Measurements from ENCODE around the gene PDE11A. TPM values are rescaled to one million over a fixed set of nuclear protein-coding genes. Genes with fewer than 3 reads are reported as not detected.

Gene PDE11A
- total and polyA plus RNA-seq, 2 of the 8 experiments (the other 6 are each of a cell fraction or from before 2014, with no cell fraction given), result 0.19 to 0.23 TPM

DNA sequence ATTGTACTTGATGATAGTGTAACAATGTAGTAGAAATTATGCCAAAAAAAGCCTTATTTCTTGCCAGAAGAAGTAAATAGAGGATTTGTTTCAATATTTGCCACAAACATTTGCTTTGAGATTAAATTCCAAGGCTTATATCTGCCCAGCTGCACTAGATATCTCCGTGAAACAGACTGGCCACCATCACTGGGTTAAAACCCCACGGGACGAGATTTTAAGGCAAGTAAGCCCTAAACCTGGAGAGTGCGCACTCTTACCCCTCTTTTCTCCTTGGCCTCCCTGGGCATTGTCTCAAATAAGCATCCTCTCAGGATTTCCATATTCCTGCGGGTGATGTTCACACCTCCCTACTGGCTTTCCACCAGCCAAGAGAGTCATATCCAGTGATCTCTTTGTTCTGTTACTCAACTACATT, 345.6 kb downstream of the PDE11A start (continued):
- TF ChIP-seq, protein P1, sequence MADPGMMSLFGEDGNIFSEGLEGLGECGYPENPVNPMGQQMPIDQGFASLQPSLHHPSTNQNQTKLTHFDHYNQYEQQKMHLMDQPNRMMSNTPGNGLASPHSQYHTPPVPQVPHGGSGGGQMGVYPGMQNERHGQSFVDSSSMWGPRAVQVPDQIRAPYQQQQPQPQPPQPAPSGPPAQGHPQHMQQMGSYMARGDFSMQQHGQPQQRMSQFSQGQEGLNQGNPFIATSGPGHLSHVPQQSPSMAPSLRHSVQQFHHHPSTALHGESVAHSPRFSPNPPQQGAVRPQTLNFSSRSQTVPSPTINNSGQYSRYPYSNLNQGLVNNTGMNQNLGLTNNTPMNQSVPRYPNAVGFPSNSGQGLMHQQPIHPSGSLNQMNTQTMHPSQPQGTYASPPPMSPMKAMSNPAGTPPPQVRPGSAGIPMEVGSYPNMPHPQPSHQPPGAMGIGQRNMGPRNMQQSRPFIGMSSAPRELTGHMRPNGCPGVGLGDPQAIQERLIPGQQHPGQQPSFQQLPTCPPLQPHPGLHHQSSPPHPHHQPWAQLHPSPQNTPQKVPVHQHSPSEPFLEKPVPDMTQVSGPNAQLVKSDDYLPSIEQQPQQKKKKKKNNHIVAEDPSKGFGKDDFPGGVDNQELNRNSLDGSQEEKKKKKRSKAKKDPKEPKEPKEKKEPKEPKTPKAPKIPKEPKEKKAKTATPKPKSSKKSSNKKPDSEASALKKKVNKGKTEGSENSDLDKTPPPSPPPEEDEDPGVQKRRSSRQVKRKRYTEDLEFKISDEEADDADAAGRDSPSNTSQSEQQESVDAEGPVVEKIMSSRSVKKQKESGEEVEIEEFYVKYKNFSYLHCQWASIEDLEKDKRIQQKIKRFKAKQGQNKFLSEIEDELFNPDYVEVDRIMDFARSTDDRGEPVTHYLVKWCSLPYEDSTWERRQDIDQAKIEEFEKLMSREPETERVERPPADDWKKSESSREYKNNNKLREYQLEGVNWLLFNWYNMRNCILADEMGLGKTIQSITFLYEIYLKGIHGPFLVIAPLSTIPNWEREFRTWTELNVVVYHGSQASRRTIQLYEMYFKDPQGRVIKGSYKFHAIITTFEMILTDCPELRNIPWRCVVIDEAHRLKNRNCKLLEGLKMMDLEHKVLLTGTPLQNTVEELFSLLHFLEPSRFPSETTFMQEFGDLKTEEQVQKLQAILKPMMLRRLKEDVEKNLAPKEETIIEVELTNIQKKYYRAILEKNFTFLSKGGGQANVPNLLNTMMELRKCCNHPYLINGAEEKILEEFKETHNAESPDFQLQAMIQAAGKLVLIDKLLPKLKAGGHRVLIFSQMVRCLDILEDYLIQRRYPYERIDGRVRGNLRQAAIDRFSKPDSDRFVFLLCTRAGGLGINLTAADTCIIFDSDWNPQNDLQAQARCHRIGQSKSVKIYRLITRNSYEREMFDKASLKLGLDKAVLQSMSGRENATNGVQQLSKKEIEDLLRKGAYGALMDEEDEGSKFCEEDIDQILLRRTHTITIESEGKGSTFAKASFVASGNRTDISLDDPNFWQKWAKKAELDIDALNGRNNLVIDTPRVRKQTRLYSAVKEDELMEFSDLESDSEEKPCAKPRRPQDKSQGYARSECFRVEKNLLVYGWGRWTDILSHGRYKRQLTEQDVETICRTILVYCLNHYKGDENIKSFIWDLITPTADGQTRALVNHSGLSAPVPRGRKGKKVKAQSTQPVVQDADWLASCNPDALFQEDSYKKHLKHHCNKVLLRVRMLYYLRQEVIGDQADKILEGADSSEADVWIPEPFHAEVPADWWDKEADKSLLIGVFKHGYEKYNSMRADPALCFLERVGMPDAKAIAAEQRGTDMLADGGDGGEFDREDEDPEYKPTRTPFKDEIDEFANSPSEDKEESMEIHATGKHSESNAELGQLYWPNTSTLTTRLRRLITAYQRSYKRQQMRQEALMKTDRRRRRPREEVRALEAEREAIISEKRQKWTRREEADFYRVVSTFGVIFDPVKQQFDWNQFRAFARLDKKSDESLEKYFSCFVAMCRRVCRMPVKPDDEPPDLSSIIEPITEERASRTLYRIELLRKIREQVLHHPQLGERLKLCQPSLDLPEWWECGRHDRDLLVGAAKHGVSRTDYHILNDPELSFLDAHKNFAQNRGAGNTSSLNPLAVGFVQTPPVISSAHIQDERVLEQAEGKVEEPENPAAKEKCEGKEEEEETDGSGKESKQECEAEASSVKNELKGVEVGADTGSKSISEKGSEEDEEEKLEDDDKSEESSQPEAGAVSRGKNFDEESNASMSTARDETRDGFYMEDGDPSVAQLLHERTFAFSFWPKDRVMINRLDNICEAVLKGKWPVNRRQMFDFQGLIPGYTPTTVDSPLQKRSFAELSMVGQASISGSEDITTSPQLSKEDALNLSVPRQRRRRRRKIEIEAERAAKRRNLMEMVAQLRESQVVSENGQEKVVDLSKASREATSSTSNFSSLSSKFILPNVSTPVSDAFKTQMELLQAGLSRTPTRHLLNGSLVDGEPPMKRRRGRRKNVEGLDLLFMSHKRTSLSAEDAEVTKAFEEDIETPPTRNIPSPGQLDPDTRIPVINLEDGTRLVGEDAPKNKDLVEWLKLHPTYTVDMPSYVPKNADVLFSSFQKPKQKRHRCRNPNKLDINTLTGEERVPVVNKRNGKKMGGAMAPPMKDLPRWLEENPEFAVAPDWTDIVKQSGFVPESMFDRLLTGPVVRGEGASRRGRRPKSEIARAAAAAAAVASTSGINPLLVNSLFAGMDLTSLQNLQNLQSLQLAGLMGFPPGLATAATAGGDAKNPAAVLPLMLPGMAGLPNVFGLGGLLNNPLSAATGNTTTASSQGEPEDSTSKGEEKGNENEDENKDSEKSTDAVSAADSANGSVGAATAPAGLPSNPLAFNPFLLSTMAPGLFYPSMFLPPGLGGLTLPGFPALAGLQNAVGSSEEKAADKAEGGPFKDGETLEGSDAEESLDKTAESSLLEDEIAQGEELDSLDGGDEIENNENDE (IDR thresholded peaks at IDR 0.05; ENCODE audit: insufficient replicate concordance, low read length), result no peak
- no peak for TF ChIP-seq SP4 (IDR thresholded peaks at IDR 0.05; ENCODE audit: low read length)
- no peak for TF ChIP-seq RBBP5 (IDR thresholded peaks at IDR 0.05; ENCODE audit: borderline replicate concordance, low read depth, low read length)
- TF ChIP-seq KDM4A (IDR thresholded peaks at IDR 0.05; ENCODE audit: low read depth, low read length, severe bottlenecking), result no peak
- no peak for TF ChIP-seq CTBP2 (IDR thresholded peaks at IDR 0.05; ENCODE audit: borderline replicate concordance, insufficient read depth, insufficient read length, low read length)

Measured in H1 (cell line).